NCI-H1417 (cell line): ENCODE measurements around the gene ANKRD28.
A peak's percentile ranks its signal among the peaks of the same experiment; 100 is the strongest.

Experiments
- DNase-seq, 3 experiments: peaks; one replicate each; lab custom pipeline; 2025; lab: John Stamatoyannopoulos, UW

ANKRD28 gene

GRCh38 chr3:15723624-15723884 lies 74.2 kb downstream of the ANKRD28 start:
- DNase-seq: no peak

GRCh38 chr3:15722877-15723623 lies 74.7 kb downstream of the ANKRD28 start:
- no peak for DNase-seq

GRCh38 chr3:15716178-15716577 lies 81.6 kb downstream of the ANKRD28 start:
- no peak for DNase-seq

GRCh38 chr3:15714448-15714847 lies 83.3 kb downstream of the ANKRD28 start:
- no peak for DNase-seq

GRCh38 chr3:15713364-15713763 lies 84.4 kb downstream of the ANKRD28 start:
- DNase-seq: no peak

GRCh38 chr3:15711281-15711680 lies 86.5 kb downstream of the ANKRD28 start:
- no peak for DNase-seq

GRCh38 chr3:15708882-15709677 lies 88.7 kb downstream of the ANKRD28 start:
- no peak for DNase-seq

- DNase-seq: no peak
Observed at GRCh38 chr3:15707779-15708178, 90.0 kb downstream of the ANKRD28 start.

- DNase-seq: no peak
Observed at GRCh38 chr3:15703346-15703745, 94.4 kb downstream of the ANKRD28 start.

- peak in 2 of 3 experiments; percentile 1 to 52 for DNase-seq
Observed at GRCh38 chr3:15694628-15695027, 103.2 kb downstream of the ANKRD28 start.

- DNase-seq: no peak
Observed at GRCh38 chr3:15693355-15693754, 104.4 kb downstream of the ANKRD28 start.

GRCh38 chr3:15690748-15691147 lies 107.0 kb downstream of the ANKRD28 start:
- no peak for DNase-seq

- no peak for DNase-seq
Observed at GRCh38 chr3:15690230-15690629, 107.5 kb downstream of the ANKRD28 start.

GRCh38 chr3:15685927-15686326 lies 111.9 kb downstream of the ANKRD28 start:
- no peak for DNase-seq

- DNase-seq: no peak
Observed at GRCh38 chr3:15683253-15683652, 114.5 kb downstream of the ANKRD28 start.

GRCh38 chr3:15682561-15683185 lies 115.1 kb downstream of the ANKRD28 start:
- DNase-seq: no peak

- DNase-seq: no peak
Observed at GRCh38 chr3:15681668-15682067, 116.1 kb downstream of the ANKRD28 start.

GRCh38 chr3:15679306-15679705 lies 118.5 kb downstream of the ANKRD28 start:
- DNase-seq: no peak

- DNase-seq: no peak
Observed at GRCh38 chr3:15676259-15676658, 121.5 kb downstream of the ANKRD28 start.

GRCh38 chr3:15673536-15673935 lies 124.2 kb downstream of the ANKRD28 start:
- DNase-seq: no peak

- DNase-seq: no peak
Observed at GRCh38 chr3:15667484-15667883, 130.3 kb downstream of the ANKRD28 start.

GRCh38 chr3:15666277-15666676 lies 131.5 kb downstream of the ANKRD28 start:
- peak in 1 of 3 experiments; percentile 4 for DNase-seq

GRCh38 chr3:15665510-15666150 lies 132.1 kb downstream of the ANKRD28 start:
- DNase-seq: no peak
